ENCODE results near the gene RXFP2.

The RXFP2 gene

GRCh38 chr13:31706105-31706504 lies 33.2 kb upstream of the RXFP2 start (continued):
- no peak for TF ChIP-seq MYNN (tag by site-specific recombination; IDR thresholded peaks at IDR 0.05; ENCODE audit: borderline replicate concordance)
- no peak for TF ChIP-seq ZNF501 (tag by site-specific recombination; IDR thresholded peaks at IDR 0.05)
- no peak for TF ChIP-seq ZSCAN16 (tag by site-specific recombination; IDR thresholded peaks at IDR 0.05)
- no peak for TF ChIP-seq SP7 (tag by site-specific recombination; IDR thresholded peaks at IDR 0.05)
- TF ChIP-seq ZBTB10 (tag by site-specific recombination; IDR thresholded peaks at IDR 0.05), result no peak
- no peak for TF ChIP-seq OVOL3 (tag by site-specific recombination; IDR thresholded peaks at IDR 0.05)
- TF ChIP-seq ZNF843 (tag by site-specific recombination; IDR thresholded peaks at IDR 0.05), result no peak
- TF ChIP-seq TCF7L2 (IDR thresholded peaks at IDR 0.05; ENCODE audit: borderline replicate concordance, low read depth, low read length), result no peak

- no peak overlapping the region for H3K4me3 ChIP-seq (ENCODE audit: low read depth, low read length)
- no peak for TF ChIP-seq ZNF133 (tag by site-specific recombination; IDR thresholded peaks at IDR 0.05)
- no peak for TF ChIP-seq ZXDB (tag by site-specific recombination; IDR thresholded peaks at IDR 0.05)
- no peak for TF ChIP-seq ZNF529 (tag by site-specific recombination; IDR thresholded peaks at IDR 0.05; ENCODE audit: insufficient replicate concordance)
- no peak for TF ChIP-seq ZNF132 (tag by site-specific recombination; IDR thresholded peaks at IDR 0.05; ENCODE audit: borderline replicate concordance)
- TF ChIP-seq ZNF549 (tag by site-specific recombination; IDR thresholded peaks at IDR 0.05), result no peak
- TF ChIP-seq ZNF580 (tag by site-specific recombination; IDR thresholded peaks at IDR 0.05), result no peak
- TF ChIP-seq ZNF16 (tag by site-specific recombination; IDR thresholded peaks at IDR 0.05; ENCODE audit: low read depth), result no peak
- no peak for TF ChIP-seq ZNF449 (tag by site-specific recombination; IDR thresholded peaks at IDR 0.05)
- no peak for TF ChIP-seq ZNF704 (tag by site-specific recombination; IDR thresholded peaks at IDR 0.05)
- TF ChIP-seq ZEB2 (tag by site-specific recombination; IDR thresholded peaks at IDR 0.05), result no peak
- no peak for TF ChIP-seq ZNF561 (tag by site-specific recombination; IDR thresholded peaks at IDR 0.05; ENCODE audit: borderline replicate concordance)
- no peak for TF ChIP-seq TCF7L2 (IDR thresholded peaks at IDR 0.05; ENCODE audit: borderline replicate concordance, low read depth, low read length)
- TF ChIP-seq ZFP3 (tag by site-specific recombination; IDR thresholded peaks at IDR 0.05; ENCODE audit: low read depth), result no peak
- TF ChIP-seq ZNF544 (tag by site-specific recombination; IDR thresholded peaks at IDR 0.05), result no peak
- no peak overlapping the region for H3K27ac ChIP-seq (ENCODE audit: extremely low read depth, low read depth, low read length)
- H3K4me1 ChIP-seq (ENCODE audit: control insufficient read depth, insufficient read depth, low read length), result no peaks in the 10 kb centered on the region
- ChIA-PET POLR2A (no interaction called here), CTCF (no interaction called here)
- no peaks in the 10 kb centered on the region for H3K9me3 ChIP-seq (ENCODE audit: control insufficient read depth, insufficient read depth, low read depth, low read length)
- no peaks in the 10 kb centered on the region for H3K36me3 ChIP-seq (ENCODE audit: control insufficient read depth in 2 of 2, insufficient read depth in 1 of 2, low read length in 2 of 2)
These were observed 21.7 kb upstream of the RXFP2 start for GRCh38 chr13:31717583-31717982.
